Liver (tissue), 3 donors: ENCODE results near the gene FARP1.

Source experiments
- ATF3 ChIP-seq: IDR thresholded peaks from 2 replicates; pipeline ENCODE4 v1.6.1; 2016; ENCODE audit warnings: antibody characterized with exemption
- CTCF ChIP-seq: fragments of 150-350 bp; IDR thresholded peaks from 2 replicates; pipeline ENCODE4 v1.5.1; 2017; ENCODE audit warnings: improper control_type of control experiment, low read depth, low read length; ENCODE audit not compliant: missing input control
- EGR1 ChIP-seq, 2 donors: IDR thresholded peaks; 2 replicates each; pipeline ENCODE4 v1.6.1; 2016 to 2018; ENCODE audit warnings: antibody characterized with exemption in 2 of 2, low read depth in 2 of 2
- FOXA1 ChIP-seq: IDR thresholded peaks from 2 replicates; pipeline ENCODE4 v1.6.1; 2016; ENCODE audit warnings: antibody characterized with exemption
- GABPA ChIP-seq, 2 donors: IDR thresholded peaks in 1 of 2; conservative IDR thresholded peaks in 1 of 2; 2 replicates each; pipeline ENCODE4 v1.6.1; 2016; ENCODE audit warnings: antibody characterized with exemption in 2 of 2, mild to moderate bottlenecking in 1 of 2, moderate library complexity in 1 of 2
- HNF4A ChIP-seq, 2 donors: conservative IDR thresholded peaks; 2 replicates each; pipeline ENCODE4 v1.6.1; 2016; ENCODE audit warnings: antibody characterized with exemption in 2 of 2, mild to moderate bottlenecking in 2 of 2
- JUND ChIP-seq, 2 donors: IDR thresholded peaks; 2 replicates each; pipeline ENCODE4 v1.6.1; 2016; ENCODE audit warnings: antibody characterized with exemption in 2 of 2
- MAX ChIP-seq: IDR thresholded peaks from 2 replicates; pipeline ENCODE4 v1.6.1; 2016; ENCODE audit warnings: antibody characterized with exemption
- RAD21 ChIP-seq, 2 donors: IDR thresholded peaks; 2 replicates each; pipeline ENCODE4 v1.6.1; 2016; ENCODE audit warnings: antibody characterized with exemption in 2 of 2, mild to moderate bottlenecking in 2 of 2
- REST ChIP-seq: IDR thresholded peaks from 2 replicates; pipeline ENCODE4 v1.6.1; 2016; ENCODE audit warnings: antibody characterized with exemption, mild to moderate bottlenecking
- RXRA ChIP-seq, 2 donors: IDR thresholded peaks; 2 replicates each; pipeline ENCODE4 v1.6.1; 2017 to 2018; ENCODE audit warnings: antibody characterized with exemption in 2 of 2, mild to moderate bottlenecking in 1 of 2
- SP1 ChIP-seq: IDR thresholded peaks from 2 replicates; pipeline ENCODE4 v1.6.1; 2018; ENCODE audit warnings: antibody characterized with exemption, mild to moderate bottlenecking
- TAF1 ChIP-seq: conservative IDR thresholded peaks from 2 replicates; pipeline ENCODE4 v1.6.1; 2016; ENCODE audit warnings: antibody characterized with exemption, mild to moderate bottlenecking
- donor health status: healthy.
- donor health status: healthy.

GRCh38 chr13:98158172-98158899 is 15.4 kb downstream of the FARP1 start:
- TF ChIP-seq CTCF (no peak), RAD21 (IDR thresholded peaks at IDR 0.05) (no peak), HNF4A (conservative IDR thresholded peaks at IDR 0.05) (peak; percentile 28 to 50), MAX (no peak), FOXA1 (no peak), ATF3 (no peak), TAF1 (no peak), EGR1 (IDR thresholded peaks at IDR 0.05; ENCODE audit: low read depth in 2 of 2) (no peak), REST (no peak), RXRA (IDR thresholded peaks at IDR 0.05) (peak in 1 of 2 donors; percentile 18), JUND (IDR thresholded peaks at IDR 0.05) (no peak), SP1 (no peak), GABPA (IDR thresholded peaks at IDR 0.05 in 1 of 2, conservative IDR thresholded peaks at IDR 0.05 in 1 of 2) (no peak)
